Measurements from ENCODE around the gene KLK11.

- TF ChIP-seq, protein P1, sequence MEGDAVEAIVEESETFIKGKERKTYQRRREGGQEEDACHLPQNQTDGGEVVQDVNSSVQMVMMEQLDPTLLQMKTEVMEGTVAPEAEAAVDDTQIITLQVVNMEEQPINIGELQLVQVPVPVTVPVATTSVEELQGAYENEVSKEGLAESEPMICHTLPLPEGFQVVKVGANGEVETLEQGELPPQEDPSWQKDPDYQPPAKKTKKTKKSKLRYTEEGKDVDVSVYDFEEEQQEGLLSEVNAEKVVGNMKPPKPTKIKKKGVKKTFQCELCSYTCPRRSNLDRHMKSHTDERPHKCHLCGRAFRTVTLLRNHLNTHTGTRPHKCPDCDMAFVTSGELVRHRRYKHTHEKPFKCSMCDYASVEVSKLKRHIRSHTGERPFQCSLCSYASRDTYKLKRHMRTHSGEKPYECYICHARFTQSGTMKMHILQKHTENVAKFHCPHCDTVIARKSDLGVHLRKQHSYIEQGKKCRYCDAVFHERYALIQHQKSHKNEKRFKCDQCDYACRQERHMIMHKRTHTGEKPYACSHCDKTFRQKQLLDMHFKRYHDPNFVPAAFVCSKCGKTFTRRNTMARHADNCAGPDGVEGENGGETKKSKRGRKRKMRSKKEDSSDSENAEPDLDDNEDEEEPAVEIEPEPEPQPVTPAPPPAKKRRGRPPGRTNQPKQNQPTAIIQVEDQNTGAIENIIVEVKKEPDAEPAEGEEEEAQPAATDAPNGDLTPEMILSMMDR (IDR thresholded peaks at IDR 0.05), result no peak
- no peak for TF ChIP-seq EZH2 (IDR thresholded peaks at IDR 0.05; ENCODE audit: borderline replicate concordance, insufficient read depth, low read depth, low read length, poor library complexity, severe bottlenecking)
Measured at GRCh38 chr19:51019544-51019925, 6.9 kb downstream of the KLK11 start, which contains the start of gene KLK10.

Data from B cell (primary cell).